Measurements from ENCODE around the gene RNF217. TPM values are rescaled to one million over a fixed set of nuclear protein-coding genes. Genes with fewer than 3 reads are reported as not detected.

Gene RNF217
- total and polyA plus RNA-seq, 2 of the 8 experiments (the other 6 are each of a cell fraction or from before 2014, with no cell fraction given) = 2.0 to 8.9 TPM

GRCh38 chr6:125054331-125054730 lies 92.1 kb downstream of the RNF217 start (continued):
- TF ChIP-seq USF2 (IDR thresholded peaks at IDR 0.05; ENCODE audit: low read length) (no peak), RBBP5 (IDR thresholded peaks at IDR 0.05; ENCODE audit: borderline replicate concordance, low read depth, low read length) (no peak), RFX5 (IDR thresholded peaks at IDR 0.05; ENCODE audit: borderline replicate concordance, low read depth, low read length) (no peak), SRF (IDR thresholded peaks at IDR 0.05; ENCODE audit: low read depth, low read length) (no peak)

All from H1 (cell line).